Right atrium auricular region (tissue), 2 donors: ENCODE data around the gene PAX3. TPM values are rescaled to one million over a fixed set of nuclear protein-coding genes. Genes with fewer than 3 reads are reported as not detected.

Experiments
- DNase-seq: peaks from one replicate; pipeline ENCODE4 v3.0.0-alpha.2; 2019; ENCODE audit warnings: low spot score
- H3K27ac ChIP-seq, 2 donors: fragments of 200-600 bp; sonication (generic); 1 replicate in 1 of 2; 2 replicates in 1 of 2; pipeline ENCODE4 v1.5.1; 2016 to 2019
- H3K27me3 ChIP-seq, 2 donors: fragments of 200-600 bp; sonication (generic); one replicate each; pipeline versions ENCODE4 v1.5.1 to v1.6.0; 2017 to 2019
- H3K36me3 ChIP-seq: fragments of 200-600 bp; sonication (generic); one replicate; pipeline ENCODE4 v1.5.1; 2016
- H3K4me1 ChIP-seq, 2 donors: fragments of 200-600 bp; sonication (generic); one replicate each; pipeline versions ENCODE4 v1.5.1 to v1.6.0; 2017 to 2019
- H3K4me3 ChIP-seq, 2 donors: fragments of 200-600 bp; sonication (generic); 1 replicate in 1 of 2; 2 replicates in 1 of 2; pipeline ENCODE4 v1.5.1; 2017 to 2019; ENCODE audit warnings: mild to moderate bottlenecking in 1 of 2, moderate library complexity in 1 of 2
- H3K9me3 ChIP-seq, 2 donors: fragments of 200-600 bp; sonication (generic); one replicate each; pipeline ENCODE4 v1.5.1; 2019
- CTCF ChIP-seq, 2 donors: fragments of 200-600 bp; sonication (generic); IDR thresholded peaks; one replicate each; pipeline ENCODE4 v1.5.1; 2019; ENCODE audit warnings: antibody characterized with exemption in 2 of 2
- total RNA-seq, 2 donors: library from RNA; depleted of rRNA; stranded (reverse); fragments of >200 nt; gene quantifications; one replicate each; pipeline ENCODE4 v1.1.0, GENCODE V29; 2016

Gene PAX3
- total RNA-seq, 2 donors from 2014 or later: 0.24 to 1.7 TPM

DNA sequence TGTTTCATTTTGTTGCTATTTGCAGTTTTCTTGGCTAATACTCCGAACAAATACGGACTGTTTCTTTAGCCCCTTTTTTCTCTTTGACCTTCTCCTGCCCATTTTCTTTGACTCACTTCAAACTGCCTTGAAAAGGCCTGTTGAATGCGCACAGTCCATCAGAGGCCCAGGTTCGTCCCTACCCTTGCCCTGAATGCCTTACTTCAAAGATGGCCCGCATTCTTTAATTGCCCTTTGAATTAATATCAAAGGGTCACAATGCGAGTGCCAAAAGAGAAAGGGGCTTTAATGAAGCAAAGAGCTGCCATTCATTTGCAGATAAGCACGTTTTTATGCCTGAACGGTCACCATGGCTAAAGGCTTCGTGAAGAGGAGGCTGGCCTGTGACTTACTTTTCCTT, 29.7 kb downstream of the PAX3 start:
- Histone ChIP-seq H3K4me1 (no peaks in the 10 kb centered on the region), H3K36me3 (no peaks in the 10 kb centered on the region), H3K27me3 (no peaks in the 10 kb centered on the region), H3K4me3 (no peak overlapping the region), H3K27ac (no peak overlapping the region), H3K9me3 (no peaks in the 10 kb centered on the region)
- no peak for DNase-seq
- no peak for TF ChIP-seq CTCF (IDR thresholded peaks at IDR 0.05)

DNA sequence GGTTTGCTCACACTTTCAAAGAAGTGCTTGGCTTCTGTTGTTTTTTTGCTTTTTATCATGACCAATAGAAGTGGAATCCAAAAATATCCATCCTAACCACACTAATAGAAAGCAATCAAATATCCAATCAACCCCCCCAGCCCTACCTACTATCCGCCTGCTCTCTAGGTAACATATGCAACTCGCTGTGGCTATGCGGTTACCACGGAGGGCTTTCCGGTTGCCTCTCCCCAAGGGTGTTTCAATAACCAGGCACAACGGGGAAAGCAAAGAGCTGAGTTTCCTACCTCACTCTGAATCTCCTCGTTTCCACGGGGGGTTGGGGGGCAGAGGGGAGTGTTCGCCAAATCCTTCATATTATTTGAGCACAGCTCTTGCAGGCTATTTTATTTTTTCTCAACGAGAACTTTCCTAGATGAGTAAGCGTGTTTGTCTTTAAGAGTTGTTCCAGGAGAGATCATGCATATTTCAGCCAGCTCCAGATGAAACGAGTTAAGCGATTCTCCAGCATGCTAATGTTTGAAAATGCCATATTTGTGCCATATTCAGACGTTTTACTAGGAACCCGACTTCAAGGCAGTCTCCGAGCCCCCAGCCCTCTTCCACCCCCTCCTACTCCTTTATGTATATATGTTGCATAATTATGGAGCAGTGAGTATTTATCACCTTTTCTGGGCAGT, 30.3 kb downstream of the PAX3 start:
- DNase-seq: no peak
- TF ChIP-seq CTCF (IDR thresholded peaks at IDR 0.05): no peak
- no peaks in the 10 kb centered on the region for H3K27me3 ChIP-seq

DNA sequence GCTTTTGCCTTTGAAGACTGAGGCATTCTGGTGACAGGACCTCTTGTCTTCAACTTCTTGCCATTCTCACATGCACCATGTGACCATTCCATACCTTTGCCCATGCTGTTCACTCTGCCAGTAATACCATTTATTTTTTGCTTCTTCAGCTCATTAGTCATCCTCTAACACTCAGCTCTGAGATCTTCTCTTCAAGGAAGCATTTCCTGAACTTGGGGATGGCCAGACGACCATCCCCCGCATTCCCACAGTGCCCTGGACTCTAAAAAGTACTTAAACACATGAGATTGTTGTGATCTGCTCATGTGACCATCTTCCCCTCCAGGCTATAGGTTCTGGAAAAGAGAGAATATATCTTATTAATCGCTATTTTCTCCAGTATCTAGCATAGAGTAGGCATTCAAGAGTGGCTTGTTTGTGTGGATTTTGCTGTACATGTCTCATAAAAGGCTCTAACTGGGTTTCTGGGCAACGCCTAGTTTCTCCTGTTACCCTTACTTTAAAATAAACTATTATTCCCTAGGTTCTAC, 33.9 kb downstream of the PAX3 start:
- TF ChIP-seq CTCF (IDR thresholded peaks at IDR 0.05): no peak
- Histone ChIP-seq H3K4me3 (no peak overlapping the region), H3K9me3 (no peaks in the 10 kb centered on the region), H3K4me1 (no peaks in the 10 kb centered on the region), H3K36me3 (no peaks in the 10 kb centered on the region), H3K27ac (no peak overlapping the region), H3K27me3 (no peaks in the 10 kb centered on the region)
- no peak for DNase-seq

More for the DNA sequence above, 30.3 kb downstream of the PAX3 start:
- H3K36me3 ChIP-seq: no peaks in the 10 kb centered on the region
- no peaks in the 10 kb centered on the region for H3K9me3 ChIP-seq
- no peak overlapping the region for H3K27ac ChIP-seq
- no peaks in the 10 kb centered on the region for H3K4me1 ChIP-seq
- no peak overlapping the region for H3K4me3 ChIP-seq

GRCh38 chr2:222261504-222261903, 37.3 kb downstream of the PAX3 start:
- Histone ChIP-seq H3K27ac (no peak overlapping the region), H3K27me3 (no peaks in the 10 kb centered on the region), H3K4me3 (no peak overlapping the region), H3K4me1 (no peaks in the 10 kb centered on the region), H3K9me3 (no peaks in the 10 kb centered on the region), H3K36me3 (no peaks in the 10 kb centered on the region)
- no peak for TF ChIP-seq CTCF (IDR thresholded peaks at IDR 0.05)
- no peak for DNase-seq

- H3K36me3 ChIP-seq: no peaks in the 10 kb centered on the region
- no peaks in the 10 kb centered on the region for H3K9me3 ChIP-seq
- TF ChIP-seq CTCF (IDR thresholded peaks at IDR 0.05): no peak
- H3K27me3 ChIP-seq: no peaks in the 10 kb centered on the region
- no peaks in the 10 kb centered on the region for H3K4me1 ChIP-seq
- H3K4me3 ChIP-seq: no peak overlapping the region
- H3K27ac ChIP-seq: no peak overlapping the region
- DNase-seq: no peak
Measured at GRCh38 chr2:222257645-222258044, 41.2 kb downstream of the PAX3 start.

- Histone ChIP-seq H3K4me3 (no peak overlapping the region), H3K9me3 (no peaks in the 10 kb centered on the region), H3K4me1 (no peaks in the 10 kb centered on the region), H3K27ac (no peak overlapping the region), H3K36me3 (no peaks in the 10 kb centered on the region), H3K27me3 (no peaks in the 10 kb centered on the region)
- TF ChIP-seq CTCF (IDR thresholded peaks at IDR 0.05): no peak
- no peak for DNase-seq
Measured at GRCh38 chr2:222256250-222256649, 42.5 kb downstream of the PAX3 start.
